OCI-LY7 (cell line): Measurements from ENCODE around the gene ABHD6. TPM values are rescaled to one million over a fixed set of nuclear protein-coding genes. Genes with fewer than 3 reads are reported as not detected.

Experiments used
- BruUV-seq: library from RNA; stranded (reverse); fragments of 400-500 nt; replicated peaks from 2 replicates; lab custom pipeline; 2021; lab: Mats Ljungman, UMichigan
- CTCF ChIA-PET: fragments of 300-600 bp; sonication (Branson Sonifier 250); formaldehyde crosslinking; loops from one replicate; lab custom pipeline; 2022; ENCODE audit warnings: antibody characterized with exemption; ENCODE audit not compliant: unreplicated experiment; lab: Charles Lee
- POLR2A ChIA-PET: fragments of 300-600 bp; sonication (Branson Sonifier 250); formaldehyde crosslinking; loops from one replicate; lab custom pipeline; 2022; ENCODE audit warnings: antibody characterized with exemption; lab: Charles Lee
- DNase-seq: peaks from one replicate; pipeline ENCODE4 v3.0.0-alpha.2; 2015; ENCODE audit warnings: low spot score
- H2AFZ ChIP-seq: fragments of 200-600 bp; sonication (generic), shearing (Covaris generic); 2 replicates; pipeline ENCODE4 v1.6.1; 2014; ENCODE audit warnings: mild to moderate bottlenecking, antibody characterized with exemption, low read length, moderate library complexity
- H3K27ac ChIP-seq: fragments of 200-600 bp; sonication (generic); 2 replicates; pipeline ENCODE4 v1.5.1; 2014; ENCODE audit warnings: mixed run types, low read depth, mild to moderate bottlenecking, moderate library complexity, low read length, inconsistent platforms; ENCODE audit not compliant: poor library complexity, severe bottlenecking
- H3K36me3 ChIP-seq: fragments of 200-600 bp; sonication (generic); 2 replicates; pipeline ENCODE4 v1.6.1; 2014; ENCODE audit warnings: mild to moderate bottlenecking, antibody characterized with exemption, low read length, moderate library complexity, mixed read lengths; ENCODE audit not compliant: insufficient read depth
- H3K4me1 ChIP-seq: fragments of 200-600 bp; sonication (generic); 2 replicates; pipeline ENCODE4 v1.5.1; 2014; ENCODE audit warnings: mild to moderate bottlenecking, low read length; ENCODE audit not compliant: insufficient read depth, poor library complexity, severe bottlenecking
- H3K4me2 ChIP-seq: fragments of 200-600 bp; sonication (generic); 2 replicates; pipeline ENCODE4 v1.6.1; 2014; ENCODE audit warnings: mild to moderate bottlenecking, low read length
- H3K4me3 ChIP-seq: fragments of 200-600 bp; sonication (generic); 2 replicates; pipeline ENCODE4 v1.5.1; 2014; ENCODE audit warnings: mild to moderate bottlenecking, low read depth, low read length; ENCODE audit not compliant: poor library complexity, severe bottlenecking
- H3K79me2 ChIP-seq: fragments of 200-600 bp; sonication (generic); 2 replicates; pipeline ENCODE4 v1.6.1; 2016; ENCODE audit warnings: low read depth, mild to moderate bottlenecking, low read length, moderate library complexity, mixed read lengths; ENCODE audit not compliant: insufficient read depth
- H3K9me2 ChIP-seq: fragments of 200-600 bp; sonication (generic); 2 replicates; pipeline ENCODE4 v1.6.1; 2016; ENCODE audit warnings: mild to moderate bottlenecking, low read length, mixed read lengths; ENCODE audit not compliant: insufficient read depth
- H3K9me3 ChIP-seq: fragments of 200-600 bp; sonication (generic); 2 replicates; pipeline ENCODE4 v1.6.1; 2014; ENCODE audit warnings: mild to moderate bottlenecking, mixed run types, low read length, mixed read lengths
- H4K20me1 ChIP-seq: fragments of 200-600 bp; sonication (generic); 2 replicates; pipeline ENCODE4 v1.6.1; 2014; ENCODE audit warnings: mild to moderate bottlenecking, antibody characterized with exemption, low read length, moderate library complexity, mixed read lengths; ENCODE audit not compliant: insufficient read depth
- CTCF ChIP-seq: fragments of 200-600 bp; sonication (generic); conservative IDR thresholded peaks from 2 replicates; pipeline ENCODE4 v1.5.1; 2014; ENCODE audit warnings: mild to moderate bottlenecking, antibody characterized with exemption, low read length, moderate library complexity, mixed read lengths
- EZH2phosphoT487 ChIP-seq: fragments of 200-600 bp; sonication (generic); IDR thresholded peaks from 2 replicates; pipeline ENCODE4 v1.6.1; 2018; ENCODE audit warnings: low read depth, borderline replicate concordance, mild to moderate bottlenecking, mixed run types, antibody characterized with exemption, low read length, moderate library complexity, mixed read lengths
- intact Hi-C: fragments of 100-400 bp; cut with micrococcal nuclease; formaldehyde crosslinking; loops from one replicate; pipeline ENCODE4 v1.10.0; 2022; ENCODE audit not compliant: unreplicated experiment
- total RNA-seq, 2 experiments: library from RNA; depleted of rRNA in 1 of 2; stranded (reverse); fragments of >200 nt in 1 of 2; shearing (Covaris generic) in 1 of 2; gene quantifications; 2 replicates each; pipeline ENCODE4 v1.2.3, GENCODE V29; 2014 to 2022

ABHD6 gene
- total RNA-seq, 2 experiments from 2014 or later = 5.8 to 10.7 TPM

GRCh38 chr3:58334013-58334321 lies 96.4 kb downstream of the ABHD6 start:
- intact Hi-C loops = loop anchor here (5.0 kb wide), 1 partner anchor 98 kb away; the partner anchor contains the start of gene PDHB
- Histone ChIP-seq H3K9me3 (no peaks in the 10 kb centered on the region), H3K4me2 (peak overlapping the region; percentile 96), H3K79me2 (peaks cover 66% of the 10 kb centered on the region), H3K27ac (peak overlapping the region; percentile 82), H3K36me3 (peaks cover 30% of the 10 kb centered on the region), H3K9me2 (no peaks in the 10 kb centered on the region), H2AFZ (no peak overlapping the region; the same call in 1 of the 2 replicates), H3K4me1 (peaks cover 62% of the 10 kb centered on the region), H3K4me3 (peak overlapping the region; percentile 80), H4K20me1 (no peaks in the 10 kb centered on the region)
- ChIA-PET CTCF (interaction anchor here (0.6 to 1.3 kb wide), 5 partner anchors 8 to 22 kb away, joined by 3 to 4 read pairs (median 4); no protein-coding TSS in a partner anchor), POLR2A (interaction anchor here (0.7 to 19.4 kb wide), 9 partner anchors 10 to 158 kb away, joined by 3 to 711 read pairs (median 3); partner anchors contain the start of genes HTD2 and RPP14)
- TF ChIP-seq EZH2phosphoT487 (no peak), CTCF (no peak)
- BruUV-seq = no TSS peak
- DNase-seq = no peak

- H3K4me2 ChIP-seq = peak overlapping the region; percentile 96
- POLR2A ChIA-PET = interaction anchor here (0.6 to 19.4 kb wide), 7 partner anchors 9 to 160 kb away, joined by 3 to 711 read pairs (median 3); partner anchors contain the start of genes HTD2 and RPP14
- no peaks in the 10 kb centered on the region for H3K9me3 ChIP-seq
- no peaks in the 10 kb centered on the region for H3K9me2 ChIP-seq
- H3K79me2 ChIP-seq = peaks cover 71% of the 10 kb centered on the region
- no peaks in the 10 kb centered on the region for H4K20me1 ChIP-seq
- peak overlapping the region; percentile 82 for H3K27ac ChIP-seq
- no peak overlapping the region for H2AFZ ChIP-seq
- no peak for DNase-seq
- peaks cover 35% of the 10 kb centered on the region for H3K36me3 ChIP-seq
- BruUV-seq = no TSS peak
- CTCF ChIA-PET = interaction anchor here (0.6 to 1.3 kb wide), 5 partner anchors 8 to 21 kb away, joined by 3 to 4 read pairs (median 4); no protein-coding TSS in a partner anchor
- peak; percentile 57 for TF ChIP-seq CTCF
- TF ChIP-seq EZH2phosphoT487 = no peak
- peaks cover 67% of the 10 kb centered on the region for H3K4me1 ChIP-seq
- intact Hi-C loops = loop anchor here (5.0 kb wide), 1 partner anchor 98 kb away; the partner anchor contains the start of gene PDHB
- peak overlapping the region; percentile 80 for H3K4me3 ChIP-seq
These were observed 96.9 kb downstream of the ABHD6 start for GRCh38 chr3:58334506-58334884.

- no peaks in the 10 kb centered on the region for H3K9me3 ChIP-seq
- peak overlapping the region; percentile 80 for H3K4me3 ChIP-seq
- CTCF ChIA-PET = interaction anchor here (0.6 to 4.3 kb wide), 6 partner anchors 15 to 34 kb away, joined by 3 to 22 read pairs (median 4); partner anchors contain the start of gene RPP14
- no peaks in the 10 kb centered on the region for H4K20me1 ChIP-seq
- POLR2A ChIA-PET = interaction anchor here (0.6 to 19.4 kb wide), 8 partner anchors 15 to 496 kb away, joined by 3 to 711 read pairs (median 4); partner anchors contain the start of genes HTD2 and RPP14
- no TSS peak for BruUV-seq
- peak overlapping the region; percentile 96 for H3K4me2 ChIP-seq
- no peak overlapping the region for H2AFZ ChIP-seq
- peaks cover 46% of the 10 kb centered on the region for H3K36me3 ChIP-seq
- TF ChIP-seq EZH2phosphoT487 (no peak), CTCF (no peak)
- H3K27ac ChIP-seq = peak overlapping the region; percentile 82
- intact Hi-C loops = loop anchor here (1.0 kb wide), 1 partner anchor 15 kb away; no protein-coding TSS in a partner anchor
- peaks cover 70% of the 10 kb centered on the region for H3K4me1 ChIP-seq
- DNase-seq = no peak
- no peaks in the 10 kb centered on the region for H3K9me2 ChIP-seq
- H3K79me2 ChIP-seq = peaks cover 82% of the 10 kb centered on the region
These were observed 98.0 kb downstream of the ABHD6 start for GRCh38 chr3:58335652-58335947.
